ENCODE results near the gene SLC2A4RG. TPM values are rescaled to one million over a fixed set of nuclear protein-coding genes. Genes with fewer than 3 reads are reported as not detected.

Gene SLC2A4RG
- total RNA-seq, 4 donors from 2014 or later = 26.3 to 50.2 (median 47.7) TPM

DNA sequence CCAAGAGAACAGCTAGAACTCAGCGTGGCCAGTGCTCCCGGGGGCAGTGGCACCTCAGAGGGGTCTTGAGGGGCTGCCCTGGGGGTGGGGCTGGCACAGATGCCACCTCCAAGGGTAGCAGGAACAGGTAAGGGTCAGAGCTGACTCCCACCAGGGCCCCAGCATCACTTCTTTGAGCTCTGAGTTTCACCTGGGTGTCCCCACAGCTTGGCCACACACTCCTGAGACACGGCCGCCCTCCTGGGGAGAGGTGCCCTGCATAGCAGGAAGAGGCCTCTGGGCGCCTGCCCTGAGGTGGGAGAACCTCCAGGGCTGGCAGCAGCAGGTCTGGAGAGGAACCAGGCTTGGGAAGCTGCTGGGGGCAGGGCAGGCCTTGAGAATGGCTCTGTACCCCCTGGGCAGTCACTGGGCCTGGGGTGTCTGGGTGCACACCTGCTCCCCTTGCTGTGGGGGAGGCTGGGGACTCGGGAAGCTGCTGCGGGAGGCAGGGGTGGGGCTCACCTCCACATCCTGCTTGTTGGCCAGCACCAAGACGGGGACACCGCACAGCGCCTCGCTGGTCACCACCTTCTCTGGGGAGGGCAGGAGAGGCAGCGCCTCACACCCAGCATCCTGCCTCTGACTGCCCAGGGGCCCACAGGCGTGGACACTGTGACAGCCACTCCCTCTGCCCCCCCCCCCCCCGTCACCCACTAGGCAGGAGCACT, 38.1 kb upstream of the SLC2A4RG start:
- in situ Hi-C loops (cut with MboI; ENCODE audit: low pct_ligation_motif_present in 1 of 4, low pct_unique_long_range_greater_than_20kb in 1 of 4, low sequenced_read_pairs in 3 of 4) = no loop called here

DNA sequence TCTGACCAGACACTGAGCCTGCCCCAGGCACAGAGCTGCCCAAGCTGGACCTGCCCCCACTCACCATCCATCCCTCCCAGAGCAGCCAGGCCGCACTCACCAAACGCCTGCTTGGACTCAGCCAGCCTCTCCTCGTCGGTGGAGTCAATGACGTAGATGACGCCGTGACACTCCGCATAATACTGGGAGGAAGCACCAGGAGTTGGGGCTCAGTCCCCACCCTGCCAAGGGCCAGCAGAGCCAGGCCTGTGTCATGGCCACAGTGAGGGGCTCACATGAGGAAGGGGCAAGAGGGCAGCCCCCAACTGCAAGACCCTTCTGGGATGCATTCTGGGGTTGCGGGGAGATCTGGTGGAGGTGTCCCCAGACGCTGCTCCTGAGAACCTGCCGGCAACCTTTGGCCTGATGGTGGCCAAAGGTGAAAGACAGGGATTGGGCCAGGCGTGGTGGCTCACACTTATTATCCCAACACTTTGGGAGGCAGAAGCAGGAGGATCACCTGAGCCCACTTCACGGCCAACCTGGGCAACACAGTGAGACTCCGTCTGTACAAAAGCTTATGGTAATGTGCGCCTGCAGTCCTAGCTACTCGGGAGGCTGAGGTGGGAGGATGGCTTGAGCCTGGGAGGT, 37.4 kb upstream of the SLC2A4RG start:
- in situ Hi-C loops (cut with MboI; ENCODE audit: low pct_ligation_motif_present in 1 of 4, low pct_unique_long_range_greater_than_20kb in 1 of 4, low sequenced_read_pairs in 3 of 4) = no loop called here

More for the DNA sequence above, 38.1 kb upstream of the SLC2A4RG start:
- DNase-seq = no peak
- H3K27me3 ChIP-seq = no peaks in the 10 kb centered on the region
- WGBS, 2 donors (ENCODE audit: low coverage in 1 of 2) = 69 to 80% methylated on average over 1 to 10 of the region's 14 CpGs
- TF ChIP-seq, protein P1, sequence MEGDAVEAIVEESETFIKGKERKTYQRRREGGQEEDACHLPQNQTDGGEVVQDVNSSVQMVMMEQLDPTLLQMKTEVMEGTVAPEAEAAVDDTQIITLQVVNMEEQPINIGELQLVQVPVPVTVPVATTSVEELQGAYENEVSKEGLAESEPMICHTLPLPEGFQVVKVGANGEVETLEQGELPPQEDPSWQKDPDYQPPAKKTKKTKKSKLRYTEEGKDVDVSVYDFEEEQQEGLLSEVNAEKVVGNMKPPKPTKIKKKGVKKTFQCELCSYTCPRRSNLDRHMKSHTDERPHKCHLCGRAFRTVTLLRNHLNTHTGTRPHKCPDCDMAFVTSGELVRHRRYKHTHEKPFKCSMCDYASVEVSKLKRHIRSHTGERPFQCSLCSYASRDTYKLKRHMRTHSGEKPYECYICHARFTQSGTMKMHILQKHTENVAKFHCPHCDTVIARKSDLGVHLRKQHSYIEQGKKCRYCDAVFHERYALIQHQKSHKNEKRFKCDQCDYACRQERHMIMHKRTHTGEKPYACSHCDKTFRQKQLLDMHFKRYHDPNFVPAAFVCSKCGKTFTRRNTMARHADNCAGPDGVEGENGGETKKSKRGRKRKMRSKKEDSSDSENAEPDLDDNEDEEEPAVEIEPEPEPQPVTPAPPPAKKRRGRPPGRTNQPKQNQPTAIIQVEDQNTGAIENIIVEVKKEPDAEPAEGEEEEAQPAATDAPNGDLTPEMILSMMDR (IDR thresholded peaks at IDR 0.05) = no peak
- TF ChIP-seq POLR2AphosphoS5 (IDR thresholded peaks at IDR 0.05) = no peak
- no peak for TF ChIP-seq POLR2A (IDR thresholded peaks at IDR 0.05)
- TF ChIP-seq EP300 (IDR thresholded peaks at IDR 0.05; ENCODE audit: low read depth) = no peak
- no peaks in the 10 kb centered on the region for H3K9me3 ChIP-seq
- H3K4me1 ChIP-seq = peaks cover 19 to 33% (median 29%) of the 10 kb centered on the region in 4 donors
- peaks cover 0 to 8% (median 3%) of the 10 kb centered on the region in 4 donors for H3K36me3 ChIP-seq
- intact Hi-C loops (cut with DNase I; ENCODE audit: low total_unique reads) = no loop called here
- H3K4me3 ChIP-seq = no peak overlapping the region
- no peak overlapping the region for H3K27ac ChIP-seq

DNA sequence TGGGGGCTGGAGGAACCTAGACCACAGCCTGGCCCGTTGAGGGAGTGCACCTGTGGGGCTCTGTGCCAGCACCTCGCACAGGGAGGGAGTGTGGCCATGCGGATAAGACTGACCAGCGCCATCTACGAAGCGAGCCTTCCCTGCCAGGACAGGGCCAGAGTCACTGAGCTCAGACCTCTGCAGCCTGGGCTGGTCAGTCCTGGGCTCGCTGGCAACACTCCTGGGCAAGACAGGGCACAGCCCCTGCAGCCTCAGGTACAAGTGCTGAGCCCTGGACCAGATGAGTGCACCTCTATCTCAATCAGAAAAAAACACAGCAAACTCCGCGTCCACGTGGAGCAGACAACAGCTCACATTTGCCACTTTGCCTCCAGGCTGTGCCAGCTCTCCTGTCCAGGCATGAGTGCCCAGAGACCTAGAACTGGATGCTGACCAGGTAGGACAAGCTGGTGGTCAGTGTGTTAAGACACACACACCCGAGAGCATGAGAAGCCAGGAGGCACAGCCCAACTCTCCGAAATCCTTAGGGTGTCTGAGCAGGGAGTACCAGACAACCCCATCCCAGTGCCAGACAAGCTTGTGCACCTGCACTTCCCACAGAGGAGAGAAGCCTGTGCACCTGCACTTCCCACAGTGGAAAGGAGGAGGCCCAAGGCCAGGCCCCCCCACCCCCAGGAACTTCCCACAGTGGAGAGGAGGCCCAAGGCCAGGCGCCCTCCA, 36.7 kb upstream of the SLC2A4RG start:
- in situ Hi-C loops (cut with MboI; ENCODE audit: low pct_ligation_motif_present in 1 of 4, low pct_unique_long_range_greater_than_20kb in 1 of 4, low sequenced_read_pairs in 3 of 4) = no loop called here
- TF ChIP-seq POLR2AphosphoS5 (IDR thresholded peaks at IDR 0.05) (no peak), EP300 (IDR thresholded peaks at IDR 0.05; ENCODE audit: low read depth) (no peak), POLR2A (IDR thresholded peaks at IDR 0.05) (no peak)
- TF ChIP-seq, protein P1 (IDR thresholded peaks at IDR 0.05) = no peak
- no peak for DNase-seq
- intact Hi-C loops (cut with DNase I; ENCODE audit: low total_unique reads) = no loop called here
- WGBS, 2 donors (ENCODE audit: low coverage in 1 of 2) = 60 to 85% methylated on average over 2 to 12 of the region's 13 CpGs
- no peak overlapping the region for H3K27ac ChIP-seq
- no peak overlapping the region for H3K4me3 ChIP-seq
- H3K36me3 ChIP-seq = peaks cover 0 to 8% (median 3%) of the 10 kb centered on the region in 4 donors
- H3K27me3 ChIP-seq = no peaks in the 10 kb centered on the region
- peaks cover 15 to 24% (median 22%) of the 10 kb centered on the region in 4 donors for H3K4me1 ChIP-seq
- no peaks in the 10 kb centered on the region for H3K9me3 ChIP-seq

More for the DNA sequence above, 37.4 kb upstream of the SLC2A4RG start:
- H3K4me3 ChIP-seq = no peak overlapping the region
- no peak for TF ChIP-seq EP300 (IDR thresholded peaks at IDR 0.05; ENCODE audit: low read depth)
- TF ChIP-seq, protein P1 (IDR thresholded peaks at IDR 0.05) = no peak
- TF ChIP-seq POLR2A (IDR thresholded peaks at IDR 0.05) = no peak
- no peak for TF ChIP-seq POLR2AphosphoS5 (IDR thresholded peaks at IDR 0.05)
- H3K36me3 ChIP-seq = peaks cover 0 to 8% (median 3%) of the 10 kb centered on the region in 4 donors
- H3K4me1 ChIP-seq = peaks cover 18 to 31% (median 28%) of the 10 kb centered on the region in 4 donors
- intact Hi-C loops (cut with DNase I; ENCODE audit: low total_unique reads) = no loop called here
- no peak overlapping the region for H3K27ac ChIP-seq
- DNase-seq = no peak
- WGBS, 2 donors (ENCODE audit: low coverage in 1 of 2) = 92% methylated on average over 16 of the region's 16 CpGs; no CpG with 5 or more reads in 1 of the 2 donors
- no peaks in the 10 kb centered on the region for H3K27me3 ChIP-seq
- H3K9me3 ChIP-seq = no peaks in the 10 kb centered on the region

DNA sequence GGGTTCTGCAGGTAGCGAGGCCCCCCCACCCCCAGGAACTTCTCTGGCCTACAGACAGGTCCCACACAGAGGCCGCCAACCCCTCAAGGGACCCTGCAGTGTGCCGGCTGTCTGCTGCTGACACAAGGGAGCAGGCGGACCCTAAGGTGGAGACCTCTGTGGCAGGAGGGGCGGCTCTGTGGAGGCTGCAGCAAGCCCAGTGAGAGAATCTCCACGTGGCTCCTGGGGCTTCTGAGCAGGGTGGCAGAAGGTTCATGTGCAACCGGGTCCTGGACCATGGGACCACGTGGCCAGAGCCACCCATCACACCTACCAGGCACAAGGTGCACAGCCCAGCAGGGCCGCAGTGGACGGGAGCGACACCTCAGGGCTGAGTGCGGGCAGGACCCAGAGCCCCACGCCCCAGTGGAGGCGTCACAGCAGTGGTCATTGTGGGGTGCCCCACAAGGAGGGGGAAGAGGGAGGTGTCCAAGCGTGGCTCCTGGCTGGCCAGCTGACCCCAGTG, 36.1 kb upstream of the SLC2A4RG start:
- H3K27ac ChIP-seq = no peak overlapping the region
- no peak for TF ChIP-seq EP300 (IDR thresholded peaks at IDR 0.05; ENCODE audit: low read depth)
- no peak for TF ChIP-seq POLR2A (IDR thresholded peaks at IDR 0.05)
- no peak for TF ChIP-seq POLR2AphosphoS5 (IDR thresholded peaks at IDR 0.05)
- TF ChIP-seq, protein P1 (IDR thresholded peaks at IDR 0.05) = no peak
- DNase-seq = no peak
- in situ Hi-C loops (cut with MboI; ENCODE audit: low pct_ligation_motif_present in 1 of 4, low pct_unique_long_range_greater_than_20kb in 1 of 4, low sequenced_read_pairs in 3 of 4) = no loop called here
- H3K4me1 ChIP-seq = peaks cover 15 to 25% (median 21%) of the 10 kb centered on the region in 4 donors
- no peaks in the 10 kb centered on the region for H3K27me3 ChIP-seq
- H3K36me3 ChIP-seq = peaks cover 0 to 8% (median 3%) of the 10 kb centered on the region in 4 donors
- H3K4me3 ChIP-seq = no peak overlapping the region
- no peaks in the 10 kb centered on the region for H3K9me3 ChIP-seq
- 87% methylated on average over 5 of the region's 15 CpGs; no CpG with 5 or more reads in 1 of the 2 donors for WGBS, 2 donors (ENCODE audit: low coverage in 1 of 2)
- intact Hi-C loops (cut with DNase I; ENCODE audit: low total_unique reads) = no loop called here
